Activated CD4-positive, alpha-beta T cell treated with anti-CD3 and anti-CD28 coated beads, Interleukin-2, Interleukin-4, amounts not matched to agents 100 ng/mL and 50 ng/mL, durations not matched to agents 16 hours and 8 hours (primary cell): Measurements from ENCODE around the gene NOX5.
A peak's percentile ranks its signal among the peaks of the same experiment; 100 is the strongest.
"Not testable (repeated sequence)": the region's sequence is repeated elsewhere in the genome, so short reads cannot be mapped to it uniquely, and the experiment has no call there.

Source experiments
- DNase-seq: peaks from one replicate; pipeline ENCODE4 v3.0.0-alpha.2; 2020; ENCODE audit warnings: low spot score

NOX5 gene

DNA sequence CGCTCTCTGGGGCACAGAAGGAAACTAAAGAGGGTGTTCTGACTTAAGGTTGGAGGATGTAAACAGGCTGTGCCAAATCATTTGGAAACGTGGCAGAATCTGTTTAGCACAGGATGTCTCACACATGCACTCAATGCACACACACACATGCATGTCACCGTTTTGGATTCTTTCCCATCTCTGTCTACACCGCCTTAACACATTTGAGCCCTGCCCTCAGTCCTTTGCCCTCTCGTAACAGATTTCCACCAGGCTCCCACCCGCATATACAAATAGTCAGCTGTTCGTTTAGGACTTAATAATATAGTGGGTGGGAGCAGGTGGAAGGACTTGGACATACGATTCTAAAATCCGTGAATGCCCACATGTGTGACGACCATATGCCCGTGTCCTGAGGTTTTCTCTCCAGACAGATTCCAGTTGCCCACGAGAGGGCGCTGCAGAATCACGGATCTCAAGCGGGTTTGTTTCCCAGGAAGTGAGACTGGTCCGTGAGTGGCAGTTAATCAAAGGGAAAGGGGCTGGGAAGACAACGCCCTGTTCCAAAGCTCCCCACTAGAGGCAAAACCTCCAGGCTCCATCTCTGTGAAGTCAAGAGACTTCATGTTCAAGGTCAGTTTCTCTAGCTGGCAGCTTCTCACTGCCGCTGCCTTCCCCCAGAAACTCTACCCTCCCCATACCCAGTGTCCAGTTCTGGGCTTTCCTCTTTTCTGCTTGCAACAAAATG is 44.5 kb downstream of the NOX5 start:
- peak; percentile 79 for DNase-seq

DNA sequence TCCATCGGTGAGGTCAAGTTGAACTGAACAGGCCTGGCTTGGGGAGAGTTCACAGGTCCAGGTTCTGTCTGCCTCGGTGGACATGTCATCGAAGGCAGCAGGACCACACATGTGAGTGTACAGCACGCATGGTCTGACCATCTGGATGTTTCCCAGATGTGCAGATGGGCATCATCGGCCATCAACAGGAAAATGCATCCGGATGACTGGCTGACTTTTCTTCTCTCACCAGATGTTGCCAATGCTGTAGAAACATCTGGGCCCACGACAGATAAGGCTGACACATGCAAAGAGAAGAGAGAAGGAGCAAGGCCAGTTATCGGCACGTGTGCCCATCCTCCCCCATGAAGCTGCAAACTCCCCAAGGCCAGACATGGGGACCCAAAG is 45.1 kb downstream of the NOX5 start:
- DNase-seq: no peak

DNA sequence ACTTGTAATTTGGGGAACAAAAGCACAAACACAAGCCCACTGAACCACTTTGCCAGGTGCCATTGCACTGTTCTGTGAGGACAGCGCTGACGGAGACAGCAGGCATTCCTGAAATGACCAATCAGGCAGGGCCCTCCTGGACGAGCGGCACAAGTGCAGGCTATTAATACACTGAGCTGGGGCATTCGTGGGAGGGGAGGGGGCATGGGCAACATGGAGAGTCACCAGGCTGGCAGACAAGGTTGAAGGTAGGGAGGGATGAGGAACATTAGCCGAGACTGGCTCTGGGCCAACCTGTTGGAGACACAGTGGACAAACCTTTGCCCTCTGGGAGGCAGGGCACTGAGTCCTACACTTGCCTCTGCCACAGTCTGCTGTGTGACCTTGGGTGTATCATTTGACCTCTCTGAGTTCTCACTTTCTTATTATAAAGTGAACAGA is 45.6 kb downstream of the NOX5 start:
- DNase-seq: no peak

DNA sequence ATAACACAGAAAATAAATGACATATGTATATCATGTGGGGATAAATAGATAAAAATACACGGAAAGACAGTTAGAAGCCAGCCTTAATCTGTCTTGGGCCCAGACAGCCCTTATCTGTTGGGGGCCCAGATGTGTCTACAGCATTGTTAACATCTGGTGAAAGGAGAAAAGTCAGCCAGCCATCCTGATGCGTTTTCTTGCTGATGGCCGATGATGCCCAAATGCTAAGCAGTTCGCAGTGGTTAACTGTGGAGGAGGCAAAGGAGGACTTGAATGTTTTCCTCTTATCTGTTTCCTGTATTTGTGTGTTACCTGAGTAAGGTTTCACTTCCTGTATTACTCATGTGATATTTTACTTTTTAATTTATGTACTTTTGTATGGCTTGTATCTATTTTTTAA is 46.2 kb downstream of the NOX5 start:
- peak; percentile 28 for DNase-seq

DNA sequence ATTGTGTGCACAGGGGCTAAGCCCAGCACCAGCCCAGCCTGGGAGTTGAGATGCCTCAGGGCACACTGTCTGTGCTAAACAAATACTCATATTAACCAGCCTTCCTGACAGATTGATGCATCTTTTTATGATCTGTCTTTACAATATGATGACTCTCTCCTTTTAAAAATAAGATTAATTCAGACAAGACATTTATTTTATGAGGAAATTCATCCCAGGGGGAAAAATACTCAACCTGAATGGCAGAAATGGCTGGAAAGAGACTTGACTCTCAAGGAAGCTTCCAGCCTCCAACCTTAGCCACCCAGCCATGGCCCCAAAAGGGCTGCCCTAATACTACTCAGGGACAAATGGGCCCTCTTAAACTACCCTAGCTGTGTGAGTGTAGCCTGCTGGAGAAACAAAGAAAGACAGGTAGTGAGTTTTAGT is 46.9 kb downstream of the NOX5 start:
- no peak for DNase-seq

DNA sequence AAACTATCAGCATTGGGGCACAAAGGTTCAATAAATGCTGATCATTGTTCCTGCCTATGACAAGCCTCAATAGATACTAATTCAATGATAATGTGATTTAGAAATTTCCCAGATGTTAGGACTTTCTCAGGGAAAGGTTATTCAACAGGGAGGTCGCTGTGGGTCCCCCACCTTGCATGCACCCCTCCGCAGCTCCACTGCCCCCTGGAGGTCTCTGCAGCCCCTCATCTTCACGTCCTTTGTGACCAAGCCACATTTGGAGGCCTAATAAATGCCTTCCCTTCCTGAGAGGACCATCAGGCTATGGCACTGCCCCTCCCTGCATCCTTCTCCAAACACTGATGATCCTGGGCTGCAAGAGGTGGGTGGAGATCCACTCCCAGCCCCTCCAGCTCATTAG is 50.2 kb downstream of the NOX5 start:
- no peak for DNase-seq

DNA sequence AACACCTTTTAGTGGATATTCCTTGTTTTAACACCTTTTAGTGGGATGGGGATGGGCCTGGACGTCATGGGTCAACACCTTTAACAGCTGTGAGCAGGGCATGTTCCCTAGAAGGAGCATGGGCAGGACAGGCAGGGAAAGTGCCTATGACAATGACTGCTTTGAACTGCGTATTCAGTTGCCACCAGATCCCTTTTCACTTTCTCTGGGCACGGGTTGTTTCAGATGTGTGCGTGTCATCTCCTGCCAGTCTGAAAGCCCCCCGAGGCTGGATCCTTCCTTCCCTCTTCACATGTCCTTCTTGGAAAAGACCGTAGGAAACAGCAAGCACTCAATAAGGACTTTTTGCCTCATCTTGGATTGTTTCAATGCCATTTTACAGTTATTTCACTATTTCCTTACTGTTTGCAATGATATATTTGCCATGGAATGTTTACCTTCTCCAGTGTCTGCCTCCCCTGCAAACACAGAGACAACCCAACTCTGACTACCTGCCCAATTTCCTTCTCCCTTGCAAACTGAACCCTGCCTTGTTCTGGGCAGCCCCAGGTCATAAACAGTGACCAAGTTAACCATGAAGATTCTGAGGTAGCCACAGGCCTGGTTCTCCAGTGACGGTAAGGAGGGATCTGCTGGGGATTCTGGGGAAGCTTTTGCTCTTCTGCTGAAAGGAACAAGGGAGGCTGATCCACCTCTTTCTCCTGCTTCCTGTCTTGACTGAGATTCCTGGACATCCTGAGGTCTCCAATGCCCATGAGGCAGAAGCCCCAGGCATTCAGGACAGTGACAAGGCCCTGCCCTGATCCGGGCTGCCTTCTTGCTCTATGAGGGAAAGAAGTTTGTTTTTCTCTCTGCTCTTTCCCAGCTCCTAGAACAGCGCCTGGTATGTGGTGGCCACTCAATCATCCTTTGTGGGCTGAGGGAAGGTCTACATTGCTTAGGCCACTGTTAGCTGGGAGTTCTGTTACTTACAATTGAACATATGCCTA is 51.8 kb downstream of the NOX5 start:
- DNase-seq: no peak

DNA sequence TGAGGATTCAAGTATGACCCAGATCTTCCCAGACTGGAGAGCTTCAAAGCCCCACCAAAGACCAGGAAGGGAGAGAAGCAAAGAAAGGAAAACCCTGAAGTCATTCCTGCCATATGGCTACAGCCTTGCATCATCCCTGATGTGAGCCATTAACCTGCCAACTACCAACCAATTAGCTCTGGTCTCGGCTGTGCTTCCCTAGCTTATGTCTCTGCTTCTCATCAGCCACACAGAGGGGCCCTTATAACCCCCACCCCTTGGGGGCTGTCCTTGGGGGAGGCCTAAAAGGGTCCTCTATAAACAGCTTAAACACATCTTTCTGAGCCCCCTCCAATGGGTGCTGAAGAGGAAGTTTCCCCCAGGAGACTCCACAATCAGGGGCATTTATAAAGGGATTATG is 52.8 kb downstream of the NOX5 start:
- DNase-seq: no peak

DNA sequence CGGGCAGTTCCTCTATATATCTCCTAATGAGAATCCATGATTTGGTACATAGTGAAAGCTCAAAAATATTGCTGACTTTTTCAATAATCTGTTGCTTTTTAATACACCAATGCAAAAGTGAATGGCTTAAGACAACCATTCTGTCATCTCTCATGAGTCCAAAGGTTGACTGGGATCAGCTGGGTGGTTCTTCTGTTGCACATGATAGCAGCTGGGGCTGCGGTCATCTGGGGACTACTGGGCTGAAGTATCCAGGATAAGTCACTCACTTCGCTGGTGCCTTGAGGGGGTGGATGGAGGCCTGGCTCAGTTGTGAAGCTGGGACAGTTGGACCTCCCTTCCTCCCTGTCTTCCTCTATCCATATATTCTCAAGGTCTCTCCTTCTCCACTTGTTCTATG is 53.7 kb downstream of the NOX5 start:
- no peak for DNase-seq

DNA sequence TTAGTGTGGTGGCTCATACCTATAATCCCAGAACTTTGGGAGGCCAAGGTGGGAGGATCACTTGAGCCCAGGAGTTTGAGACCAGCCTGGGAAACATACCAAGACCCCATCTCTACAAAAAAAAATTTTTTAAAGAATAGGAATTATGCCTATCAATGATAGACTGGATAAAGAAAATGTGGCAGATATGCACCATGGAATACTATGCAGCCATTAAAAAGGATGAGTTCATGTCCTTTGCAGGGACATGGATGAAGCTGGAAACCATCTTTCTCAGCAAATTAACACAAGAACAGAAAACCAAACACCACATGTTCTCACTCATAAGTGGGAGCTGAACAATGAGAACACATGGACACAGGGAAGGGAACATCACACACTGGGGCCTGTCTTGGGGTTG is 54.8 kb downstream of the NOX5 start:
- DNase-seq: not testable (repeated sequence)

DNA sequence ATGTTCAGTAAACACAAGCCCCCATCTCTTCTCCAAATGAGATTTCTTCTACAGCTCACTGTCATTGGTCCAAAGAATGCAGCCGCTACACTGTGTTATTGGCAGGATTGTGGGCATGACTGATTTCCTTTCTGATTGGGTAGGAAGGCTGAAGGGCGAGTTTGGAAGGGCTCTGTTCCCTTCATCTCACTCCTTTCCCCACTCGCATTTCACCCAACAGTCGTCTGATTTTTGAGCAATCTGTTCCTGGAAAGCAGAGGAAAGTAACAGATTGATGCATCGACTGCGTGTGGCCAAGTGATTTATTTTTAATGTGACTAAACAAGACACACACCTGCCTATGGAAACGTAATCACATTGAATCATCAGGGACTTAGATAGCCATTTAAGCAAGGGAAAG is 55.5 kb downstream of the NOX5 start:
- no peak for DNase-seq

DNA sequence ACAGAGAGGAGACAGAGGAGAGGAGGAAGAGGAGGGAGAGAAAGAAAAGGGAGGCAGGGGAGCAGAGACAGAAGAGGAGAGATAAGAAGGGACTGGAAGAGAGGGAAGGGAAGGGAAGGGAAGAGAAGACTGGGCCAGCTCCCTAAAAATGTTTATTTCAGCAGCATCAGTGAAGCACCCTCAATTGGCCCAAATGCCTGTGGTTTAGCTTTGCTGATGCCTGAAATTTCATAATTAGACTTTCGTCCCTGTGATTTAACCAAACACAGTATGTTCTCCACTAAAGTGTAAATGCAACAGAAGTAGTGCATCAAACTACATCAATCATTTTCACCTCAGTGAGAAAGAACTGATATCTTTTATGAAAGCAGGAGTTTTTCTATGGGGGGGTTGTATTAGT is 55.9 kb downstream of the NOX5 start:
- DNase-seq: no peak

DNA sequence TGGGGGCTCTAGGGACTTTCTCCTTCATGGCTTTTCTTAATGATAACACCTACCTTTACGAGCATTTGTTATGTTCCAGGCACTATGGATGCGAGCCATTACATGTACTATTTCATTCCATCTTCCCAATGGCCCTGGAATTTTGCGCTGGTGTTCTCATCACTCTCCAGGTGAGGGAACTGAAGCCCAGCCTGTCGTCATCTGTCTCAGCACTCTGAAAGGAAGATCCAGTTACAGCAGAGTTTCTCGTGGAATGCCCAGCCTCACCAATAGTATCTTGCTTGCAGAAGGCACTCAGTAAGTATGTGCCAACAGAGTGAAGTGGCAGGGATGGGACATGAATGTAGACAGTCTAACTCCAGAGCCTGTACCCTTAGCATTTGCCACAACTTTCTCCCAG is 56.8 kb downstream of the NOX5 start:
- DNase-seq: no peak

DNA sequence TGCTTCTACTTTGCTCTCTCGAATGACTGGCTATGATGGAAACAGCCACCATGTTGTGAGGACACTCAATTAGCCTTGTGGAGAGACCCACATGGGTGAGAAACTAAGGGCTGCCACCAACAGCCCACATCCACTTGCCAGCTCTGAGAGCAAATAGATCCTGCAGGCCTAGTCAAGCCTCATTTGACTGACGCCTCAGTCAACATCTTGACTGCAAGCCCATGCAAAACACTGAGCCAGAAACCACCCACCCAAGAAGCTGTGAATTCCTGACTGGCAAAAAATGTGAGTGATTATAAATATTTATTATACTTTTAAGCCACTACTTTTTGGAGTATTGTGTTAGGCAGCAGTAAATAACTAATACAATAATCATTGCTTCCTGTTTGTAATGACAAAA is 58.4 kb downstream of the NOX5 start:
- DNase-seq: no peak

DNA sequence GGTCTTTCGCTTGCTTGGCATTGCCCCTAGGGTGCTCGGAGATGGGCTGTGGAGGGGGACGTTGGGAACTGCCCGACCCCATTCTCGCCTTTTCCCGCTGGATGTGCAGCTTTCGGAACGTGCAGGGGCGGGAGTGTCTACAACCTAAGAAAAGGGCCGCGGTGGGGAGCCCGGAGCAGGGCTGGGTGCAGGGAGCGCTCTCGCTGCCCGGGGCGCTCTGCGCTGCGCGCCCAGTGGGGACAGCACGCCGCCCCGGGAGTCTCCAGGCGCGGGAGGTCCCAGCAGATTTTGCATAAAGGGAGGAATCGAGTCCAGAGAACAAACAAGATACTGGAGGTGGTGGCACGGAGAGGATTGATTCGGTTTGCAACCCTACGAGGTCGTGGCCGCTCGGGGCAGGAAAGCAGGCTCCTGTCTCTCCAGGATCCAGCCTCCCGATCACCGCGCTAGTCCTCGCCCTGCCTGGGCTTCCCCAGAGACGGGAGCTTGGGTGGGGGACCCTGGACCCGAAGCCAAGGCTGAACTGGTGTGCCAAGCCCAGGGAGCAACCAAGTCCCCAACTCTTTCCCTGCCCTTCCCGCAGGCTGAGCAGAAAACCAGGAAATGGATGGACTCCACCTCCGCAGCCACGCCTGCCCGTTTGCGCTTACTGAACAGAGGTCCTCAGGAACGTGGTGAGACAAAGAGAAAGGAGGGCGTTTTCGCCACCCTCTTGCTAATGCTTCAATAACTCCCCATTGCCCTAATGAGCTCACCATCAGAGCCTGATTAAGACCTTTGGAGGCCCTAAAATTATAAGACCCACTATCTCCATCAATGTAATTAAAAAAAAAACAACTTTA is 59.7 kb downstream of the NOX5 start:
- DNase-seq: no peak

DNA sequence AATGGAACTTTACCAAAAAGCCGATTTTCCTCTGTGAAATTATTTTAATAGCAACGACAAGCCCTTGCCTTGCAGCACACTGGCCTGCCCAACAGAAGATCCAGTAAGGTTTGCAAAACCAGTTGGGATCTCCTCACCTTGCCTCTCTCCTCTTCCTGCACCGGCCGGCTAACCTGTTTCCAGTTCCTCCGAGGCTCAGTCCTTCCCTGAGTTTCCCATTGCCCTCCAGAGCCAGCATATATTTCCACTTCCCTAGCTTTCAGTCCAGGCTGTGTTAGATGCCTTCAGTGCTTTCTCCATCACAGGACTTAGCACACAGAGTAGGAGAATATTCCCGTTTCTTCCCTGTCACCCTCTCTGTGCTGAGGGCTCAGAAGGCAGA is 60.3 kb downstream of the NOX5 start:
- no peak for DNase-seq

DNA sequence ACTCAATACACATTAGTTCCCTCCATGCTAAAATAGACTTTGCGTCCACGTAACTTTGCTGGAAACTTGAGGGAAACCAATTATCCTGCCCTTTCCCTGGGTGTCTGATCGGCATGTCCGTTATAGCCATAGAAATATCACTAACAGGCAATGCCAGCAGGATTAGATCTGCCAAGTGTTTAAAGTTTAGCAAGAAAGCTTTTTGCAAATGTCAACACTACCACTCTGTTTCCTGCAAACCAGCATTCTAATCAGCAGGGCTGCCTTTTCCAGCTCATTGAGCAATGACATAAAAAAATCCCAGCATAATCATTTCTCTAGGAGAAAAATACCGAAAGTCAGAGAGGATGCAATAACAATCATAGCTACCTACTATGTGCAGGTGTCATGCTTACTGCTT is 60.9 kb downstream of the NOX5 start:
- DNase-seq: no peak

DNA sequence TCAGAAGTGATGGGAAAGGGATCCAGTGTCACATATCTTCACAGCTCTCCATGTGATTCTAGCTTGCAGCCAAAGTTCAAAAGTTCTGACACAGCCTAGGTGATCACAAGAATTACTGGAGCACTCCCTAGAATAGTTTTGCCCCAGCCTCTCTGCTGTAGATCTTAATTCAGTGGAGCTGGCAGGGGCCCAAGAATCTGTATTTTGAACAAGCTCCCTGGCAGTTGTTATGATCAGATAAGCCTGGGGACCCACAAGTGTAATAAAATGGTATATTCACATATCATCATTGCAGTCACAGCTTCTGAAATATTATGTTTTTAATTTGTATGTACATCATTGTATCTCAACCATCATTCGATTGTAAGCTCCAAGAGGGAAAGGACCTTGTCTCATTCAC is 62.3 kb downstream of the NOX5 start:
- DNase-seq: no peak

DNA sequence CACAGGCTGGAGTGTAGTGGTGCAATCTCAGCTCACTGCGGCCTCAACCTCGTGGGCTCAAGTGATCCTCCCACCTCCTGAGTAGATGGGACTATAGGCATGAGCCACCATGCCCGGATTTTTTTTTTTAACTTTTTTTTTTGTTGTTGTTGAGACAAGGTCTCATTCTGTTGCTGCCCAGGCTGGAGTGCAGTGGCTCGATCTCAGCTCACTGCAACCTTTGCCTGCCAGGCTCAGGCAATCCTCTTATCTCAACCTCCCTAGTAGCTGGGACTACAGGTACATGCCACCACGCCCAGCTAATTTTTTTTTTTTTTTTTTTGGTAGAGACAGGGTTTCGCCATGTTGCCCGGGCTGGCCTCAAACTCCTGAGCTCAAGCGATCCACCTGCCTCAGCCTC is 64.1 kb downstream of the NOX5 start:
- DNase-seq: no peak

DNA sequence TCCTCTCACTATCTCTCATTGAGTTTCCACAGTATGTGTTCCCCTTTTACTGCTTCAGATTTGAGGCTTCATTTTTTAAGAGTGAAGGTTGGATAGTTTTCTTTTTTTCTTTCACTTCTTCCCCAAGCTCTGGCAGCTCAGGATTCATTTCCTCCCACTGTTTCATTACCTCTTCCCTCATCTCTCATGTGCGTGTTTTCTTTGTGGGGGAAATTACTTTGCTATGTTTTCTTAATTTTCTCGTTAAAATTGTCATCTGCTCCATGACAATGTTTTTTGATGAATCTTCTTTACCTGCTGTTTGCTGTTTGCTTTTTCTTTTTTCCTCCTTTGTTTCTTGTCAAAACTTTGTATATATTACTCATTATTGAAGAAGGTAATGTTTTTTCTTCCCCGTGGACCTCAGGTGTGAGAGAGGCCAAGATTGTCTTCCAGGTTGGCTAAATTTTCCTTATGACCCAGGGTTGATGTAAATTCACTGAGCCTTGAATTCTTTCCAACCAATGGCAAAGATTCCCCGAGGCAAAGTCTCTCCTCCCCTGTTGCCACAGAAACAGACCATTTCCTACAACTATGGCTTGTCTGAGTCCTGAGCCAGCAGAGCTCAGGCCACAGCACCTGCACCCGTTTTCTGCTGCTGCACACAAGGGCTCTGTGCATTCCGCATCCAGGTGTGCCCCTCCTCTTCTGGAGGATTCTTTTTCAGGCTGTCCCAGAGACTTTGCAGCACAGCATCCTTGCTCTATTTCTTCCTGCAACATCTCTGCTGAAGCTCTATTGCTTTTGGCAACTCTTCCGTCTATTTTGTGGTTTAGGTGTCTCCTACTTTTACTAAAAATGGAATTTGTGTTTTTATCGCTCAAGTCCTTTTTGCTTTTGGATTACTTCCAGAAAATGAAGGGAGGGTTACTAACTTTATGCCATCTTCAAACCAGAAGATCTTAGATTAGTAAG is 66.1 kb downstream of the NOX5 start:
- DNase-seq: no peak

DNA sequence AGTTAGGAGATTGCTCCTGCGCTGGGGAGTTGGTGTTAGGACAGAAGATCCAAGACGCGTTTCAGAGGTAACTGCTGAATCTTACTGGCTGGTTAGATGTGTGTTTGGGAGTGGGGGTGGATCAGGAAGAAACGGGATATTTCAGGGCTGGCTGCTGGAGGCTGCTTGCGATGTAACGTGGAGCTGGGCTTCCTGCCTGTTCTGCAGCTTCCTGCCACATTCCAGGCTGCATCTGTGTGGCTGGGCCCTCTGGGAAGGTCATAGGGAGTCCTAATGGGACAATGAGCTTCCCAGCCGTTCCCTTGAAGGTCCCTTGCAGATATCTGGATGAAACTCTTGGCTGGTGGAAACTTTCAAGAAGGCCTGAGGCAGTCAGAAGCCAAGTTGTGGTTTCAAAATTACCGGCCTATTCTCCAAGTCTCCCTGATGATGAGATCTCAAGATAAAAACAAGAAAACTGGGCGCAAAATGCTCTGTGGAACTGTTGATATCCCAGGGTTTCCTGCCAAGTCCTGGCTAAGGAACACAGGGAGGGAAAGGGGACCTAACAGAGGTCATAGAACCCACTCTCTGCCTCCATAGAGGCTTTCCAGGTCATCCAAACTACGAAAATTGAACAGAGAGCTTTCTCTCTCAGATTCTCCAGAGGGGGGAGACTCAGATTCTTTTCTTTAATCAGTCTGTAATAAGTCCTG is 67.0 kb downstream of the NOX5 start:
- DNase-seq: no peak
